ENCODE measurements around the gene SPAG5.

The SPAG5 gene

GRCh38 chr17:28573040-28573380 is 25.8 kb downstream of the SPAG5 start:
- no peaks in the 10 kb centered on the region for H3K36me3 ChIP-seq (ENCODE audit: low read length)

GRCh38 chr17:28572259-28573039 is 26.4 kb downstream of the SPAG5 start:
- H2AFZ ChIP-seq (ENCODE audit: low read depth, low read length, severe bottlenecking): peak overlapping the region; percentile 78
- H3K4me2 ChIP-seq (ENCODE audit: low read depth, low read length, poor library complexity, severe bottlenecking): peak overlapping the region; percentile 81
- peak overlapping the region; percentile 78 for H3K9ac ChIP-seq (ENCODE audit: low read length)
- no peaks in the 10 kb centered on the region for H3K27me3 ChIP-seq (ENCODE audit: low read length)
- TF ChIP-seq CTCF (IDR thresholded peaks at IDR 0.05; ENCODE audit: insufficient read depth, low read length, poor library complexity, severe bottlenecking) (no peak), EZH2phosphoT487 (conservative IDR thresholded peaks at IDR 0.05; ENCODE audit: low read length) (no peak)
- no peaks in the 10 kb centered on the region for H4K20me1 ChIP-seq (ENCODE audit: low read depth, low read length)
- H3K36me3 ChIP-seq (ENCODE audit: low read length): no peaks in the 10 kb centered on the region
- no peaks in the 10 kb centered on the region for H3K9me2 ChIP-seq (replicated peaks; ENCODE audit: insufficient read depth, low read length)
- H3K4me3 ChIP-seq (ENCODE audit: insufficient read depth, low read length, poor library complexity, severe bottlenecking): peak overlapping the region; percentile 74
- H3K79me2 ChIP-seq (ENCODE audit: insufficient read depth, low read length): no peaks in the 10 kb centered on the region
- H3F3A ChIP-seq (ENCODE audit: insufficient read depth): peaks cover 24% of the 10 kb centered on the region
- no peaks in the 10 kb centered on the region for H3K9me3 ChIP-seq (ENCODE audit: insufficient read depth, low read length)
- no peak overlapping the region for H3K27ac ChIP-seq (ENCODE audit: low read depth, low read length)

More at GRCh38 chr17:28573040-28573380, 25.8 kb downstream of the SPAG5 start:
- Histone ChIP-seq H3K4me2 (ENCODE audit: low read depth, low read length, poor library complexity, severe bottlenecking) (no peak overlapping the region), H3F3A (ENCODE audit: insufficient read depth) (peaks cover 29% of the 10 kb centered on the region), H4K20me1 (ENCODE audit: low read depth, low read length) (no peaks in the 10 kb centered on the region), H3K27ac (ENCODE audit: low read depth, low read length) (no peak overlapping the region), H3K27me3 (ENCODE audit: low read length) (no peaks in the 10 kb centered on the region), H3K9me3 (ENCODE audit: insufficient read depth, low read length) (no peaks in the 10 kb centered on the region), H2AFZ (ENCODE audit: low read depth, low read length, severe bottlenecking) (no peak overlapping the region), H3K4me3 (ENCODE audit: insufficient read depth, low read length, poor library complexity, severe bottlenecking) (no peak overlapping the region), H3K79me2 (ENCODE audit: insufficient read depth, low read length) (no peaks in the 10 kb centered on the region), H3K9me2 (replicated peaks; ENCODE audit: insufficient read depth, low read length) (no peaks in the 10 kb centered on the region), H3K9ac (ENCODE audit: low read length) (no peak overlapping the region)
- TF ChIP-seq CTCF (IDR thresholded peaks at IDR 0.05; ENCODE audit: insufficient read depth, low read length, poor library complexity, severe bottlenecking) (no peak), EZH2phosphoT487 (conservative IDR thresholded peaks at IDR 0.05; ENCODE audit: low read length) (no peak)

- Histone ChIP-seq H3K36me3 (ENCODE audit: low read length) (no peaks in the 10 kb centered on the region), H3K27me3 (ENCODE audit: low read length) (no peaks in the 10 kb centered on the region), H3K4me3 (ENCODE audit: insufficient read depth, low read length, poor library complexity, severe bottlenecking) (peak within 1 kb of the TSS; percentile 74), H3K27ac (ENCODE audit: low read depth, low read length) (peak within 1 kb of the TSS; percentile 33; the same call in 1 of the 2 replicates), H3K9ac (ENCODE audit: low read length) (peak within 1 kb of the TSS; percentile 78), H3K9me3 (ENCODE audit: insufficient read depth, low read length) (no peaks in the 10 kb centered on the region), H3K79me2 (ENCODE audit: insufficient read depth, low read length) (peaks cover 8% of the 10 kb centered on the region; the same call in 1 of the 2 replicates), H3K9me2 (replicated peaks; ENCODE audit: insufficient read depth, low read length) (no peaks in the 10 kb centered on the region), H3K4me2 (ENCODE audit: low read depth, low read length, poor library complexity, severe bottlenecking) (peak within 1 kb of the TSS; percentile 81), H3F3A (ENCODE audit: insufficient read depth) (peaks cover 20% of the 10 kb centered on the region), H4K20me1 (ENCODE audit: low read depth, low read length) (0 out of 2 replicates have a peak, but pooled peaks cover 5% of the 10 kb centered on the region), H2AFZ (ENCODE audit: low read depth, low read length, severe bottlenecking) (peak within 1 kb of the TSS; percentile 78)
- TF ChIP-seq CTCF (IDR thresholded peaks at IDR 0.05; ENCODE audit: insufficient read depth, low read length, poor library complexity, severe bottlenecking): no peak
- TF ChIP-seq EZH2phosphoT487 (conservative IDR thresholded peaks at IDR 0.05; ENCODE audit: low read length): no peak
These were observed 27.3 kb downstream of the SPAG5 start, which contains the start of gene PIGS for GRCh38 chr17:28571361-28572122. Gene PIGS (minus strand): TSS chr17:28571524. CDS start chr17:28571496, 28 bp downstream.
